Fibroblast of villous mesenchyme (primary cell): ENCODE results near the gene RUNX2. TPM values are rescaled to one million over a fixed set of nuclear protein-coding genes. Genes with fewer than 3 reads are reported as not detected.

Experiments
- DNase-seq: peaks from one replicate; pipeline ENCODE4 v3.0.0-alpha.2; 2010; ENCODE audit warnings: low read depth
- H3K4me3 ChIP-seq: 2 replicates; pipeline ENCODE4 v1.5.1; 2011; ENCODE audit warnings: low read depth, mild to moderate bottlenecking, low read length
- total RNA-seq: library from RNA; depleted of rRNA; stranded (reverse); fragments of >200 nt; gene quantifications from 2 replicates; pipeline ENCODE4 v1.2.3, GENCODE V29; 2012
- TF ChIP-seq, protein P1 (sequence below): IDR thresholded peaks from 2 replicates; pipeline ENCODE4 v1.5.1; 2012; ENCODE audit warnings: low read depth, mild to moderate bottlenecking, low read length; ENCODE audit not compliant: insufficient read depth

Gene RUNX2
- total RNA-seq, 1 donor = 8.6 TPM

DNA sequence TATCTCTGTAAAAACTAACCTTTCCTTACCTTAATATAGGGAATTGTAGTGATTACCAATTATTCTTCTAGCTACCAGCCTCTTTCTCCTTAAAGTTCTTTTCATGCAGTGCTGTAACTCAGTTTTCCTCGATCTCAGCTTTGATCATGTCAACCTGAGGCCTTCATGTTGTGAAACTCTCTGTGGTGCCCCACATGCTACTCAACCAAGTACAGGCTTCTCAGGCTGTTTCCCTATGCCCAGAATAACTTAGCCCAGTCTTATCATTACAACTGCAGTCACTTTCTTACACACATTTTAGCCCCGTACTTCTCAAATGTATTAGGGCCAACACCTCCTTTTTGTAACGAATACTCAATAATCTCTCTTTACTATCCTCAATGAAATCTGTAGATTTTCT is 139.7 kb downstream of the RUNX2 start:
- no peak for DNase-seq
- TF ChIP-seq, protein P1, sequence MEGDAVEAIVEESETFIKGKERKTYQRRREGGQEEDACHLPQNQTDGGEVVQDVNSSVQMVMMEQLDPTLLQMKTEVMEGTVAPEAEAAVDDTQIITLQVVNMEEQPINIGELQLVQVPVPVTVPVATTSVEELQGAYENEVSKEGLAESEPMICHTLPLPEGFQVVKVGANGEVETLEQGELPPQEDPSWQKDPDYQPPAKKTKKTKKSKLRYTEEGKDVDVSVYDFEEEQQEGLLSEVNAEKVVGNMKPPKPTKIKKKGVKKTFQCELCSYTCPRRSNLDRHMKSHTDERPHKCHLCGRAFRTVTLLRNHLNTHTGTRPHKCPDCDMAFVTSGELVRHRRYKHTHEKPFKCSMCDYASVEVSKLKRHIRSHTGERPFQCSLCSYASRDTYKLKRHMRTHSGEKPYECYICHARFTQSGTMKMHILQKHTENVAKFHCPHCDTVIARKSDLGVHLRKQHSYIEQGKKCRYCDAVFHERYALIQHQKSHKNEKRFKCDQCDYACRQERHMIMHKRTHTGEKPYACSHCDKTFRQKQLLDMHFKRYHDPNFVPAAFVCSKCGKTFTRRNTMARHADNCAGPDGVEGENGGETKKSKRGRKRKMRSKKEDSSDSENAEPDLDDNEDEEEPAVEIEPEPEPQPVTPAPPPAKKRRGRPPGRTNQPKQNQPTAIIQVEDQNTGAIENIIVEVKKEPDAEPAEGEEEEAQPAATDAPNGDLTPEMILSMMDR = no peak
- no peak overlapping the region for H3K4me3 ChIP-seq

DNA sequence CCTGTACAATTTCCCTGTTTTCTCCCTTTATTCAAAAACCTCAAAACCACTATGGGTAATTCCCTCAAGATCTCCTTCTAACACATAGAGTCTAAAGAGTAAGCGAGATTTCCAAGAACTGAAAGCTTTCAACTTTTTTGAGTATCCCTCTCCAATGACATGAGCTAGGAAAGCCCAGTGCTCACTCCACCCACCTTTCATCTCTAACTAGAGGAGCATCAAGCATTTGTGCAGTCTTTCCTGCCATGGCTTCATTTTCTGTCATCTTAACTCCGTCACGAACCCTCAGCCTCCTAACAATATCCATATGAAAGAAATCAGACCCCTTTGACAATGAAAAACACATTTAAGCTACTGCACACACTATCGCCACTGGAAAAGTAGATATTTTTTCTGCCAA is 141.5 kb downstream of the RUNX2 start:
- H3K4me3 ChIP-seq = no peak overlapping the region
- TF ChIP-seq, protein P1 = no peak
- no peak for DNase-seq

- TF ChIP-seq, protein P1 = no peak
- H3K4me3 ChIP-seq = no peak overlapping the region
- DNase-seq = no peak
Measured at GRCh38 chr6:45470131-45470738, 142.1 kb downstream of the RUNX2 start.

DNA sequence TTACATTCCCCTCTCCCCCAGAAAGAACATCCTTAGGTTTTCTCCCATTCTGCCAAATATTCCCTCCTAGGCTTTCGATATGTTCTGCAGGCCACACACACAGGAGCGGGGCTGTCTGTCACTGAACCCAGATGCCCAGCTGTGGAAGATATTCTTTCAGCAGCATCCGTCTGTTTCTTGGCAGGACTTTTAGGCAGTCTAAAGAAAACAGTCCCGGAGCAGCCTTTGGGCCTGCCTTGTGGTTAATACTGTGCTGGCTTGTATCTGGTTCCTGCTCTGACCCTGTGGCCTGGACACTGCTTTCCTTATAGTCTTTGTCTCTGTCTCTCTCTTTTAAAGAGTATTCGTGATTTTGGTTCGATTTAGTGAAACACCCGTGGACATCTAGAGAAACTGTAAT is 144.3 kb downstream of the RUNX2 start:
- H3K4me3 ChIP-seq = no peak overlapping the region
- TF ChIP-seq, protein P1 = no peak
- peak; percentile 73 for DNase-seq

- TF ChIP-seq, protein P1 = no peak
- H3K4me3 ChIP-seq = no peak overlapping the region
- no peak for DNase-seq
Measured at GRCh38 chr6:45473121-45473993, 145.2 kb downstream of the RUNX2 start.

DNA sequence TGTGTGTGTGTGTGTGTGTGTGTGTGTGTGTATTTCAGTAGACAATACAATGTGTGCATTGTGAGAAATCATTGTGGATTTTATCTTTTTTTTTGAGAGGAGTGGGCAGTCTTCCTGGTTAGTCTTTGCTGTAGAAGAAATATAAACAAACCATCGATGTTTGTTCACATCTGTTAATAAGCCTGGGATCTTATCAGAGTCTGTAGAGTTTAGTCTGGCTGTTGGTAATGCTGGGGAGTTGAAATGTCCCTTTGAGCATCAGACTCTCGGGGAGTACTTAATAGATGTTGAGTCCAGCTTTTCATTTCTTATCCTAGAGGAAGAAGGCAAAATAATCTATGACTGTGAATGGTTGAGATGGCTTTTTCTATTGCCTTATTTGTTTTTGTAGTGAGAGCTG is 146.2 kb downstream of the RUNX2 start:
- TF ChIP-seq, protein P1 = no peak
- no peak overlapping the region for H3K4me3 ChIP-seq
- peak; percentile 63 for DNase-seq
